HepG2 (cell line): ENCODE measurements around the gene IL1B. TPM values are rescaled to one million over a fixed set of nuclear protein-coding genes. Genes with fewer than 3 reads are reported as not detected.

ENCODE experiments used
- AFF4 ChIP-seq: sonication (generic); formaldehyde crosslinking; IDR thresholded peaks from 2 replicates; pipeline ENCODE4 v1.4.0; 2020; ENCODE audit warnings: missing genetic modification reagents
- AGO1 ChIP-seq: fragments of 200-400 bp; formaldehyde crosslinking; IDR thresholded peaks from 2 replicates; pipeline ENCODE4 v1.6.1; 2017; ENCODE audit warnings: mild to moderate bottlenecking, low read depth, low read length, moderate library complexity; ENCODE audit not compliant: poor library complexity, severe bottlenecking
- ARNT ChIP-seq: fragments of 450-650 bp; IDR thresholded peaks from 2 replicates; pipeline ENCODE4 v1.6.1; 2017
- ATF1 ChIP-seq: IDR thresholded peaks from 2 replicates; pipeline ENCODE4 v1.6.1; 2016; ENCODE audit warnings: mild to moderate bottlenecking, control low read depth
- ATF6 ChIP-seq: sonication (generic); formaldehyde crosslinking; conservative IDR thresholded peaks from 2 replicates; pipeline ENCODE4 v1.4.0; 2020; ENCODE audit warnings: missing genetic modification reagents
- BATF2 ChIP-seq: sonication (generic); formaldehyde crosslinking; IDR thresholded peaks from 2 replicates; pipeline ENCODE4 v1.8.0; 2022; ENCODE audit warnings: mild to moderate bottlenecking, missing genetic modification reagents, moderate library complexity
- EZH2 ChIP-seq: conservative IDR thresholded peaks from 2 replicates; pipeline ENCODE4 v1.6.1; 2012; ENCODE audit warnings: mild to moderate bottlenecking, low read depth, low read length, moderate library complexity
- HOXA5 ChIP-seq: sonication (generic); formaldehyde crosslinking; IDR thresholded peaks from 2 replicates; pipeline ENCODE4 v1.4.0; 2020; ENCODE audit warnings: missing genetic modification reagents
- JUNB ChIP-seq: sonication (generic); formaldehyde crosslinking; IDR thresholded peaks from 2 replicates; pipeline ENCODE4 v1.8.0; 2022; ENCODE audit warnings: missing genetic modification reagents, mild to moderate bottlenecking, borderline replicate concordance
- KLF11 ChIP-seq: IDR thresholded peaks from 2 replicates; pipeline ENCODE4 v1.6.1; 2016; ENCODE audit warnings: missing compliant biosample characterization
- MED1 ChIP-seq: sonication (generic); formaldehyde crosslinking; IDR thresholded peaks from 2 replicates; pipeline ENCODE4 v1.4.0; 2020; ENCODE audit warnings: missing genetic modification reagents
- PHF21A ChIP-seq: sonication (generic); formaldehyde crosslinking; IDR thresholded peaks from 2 replicates; pipeline ENCODE4 v1.5.0; 2020; ENCODE audit warnings: mild to moderate bottlenecking, missing genetic modification reagents
- TFAP4 ChIP-seq: sonication (generic); IDR thresholded peaks from 2 replicates; pipeline ENCODE4 v1.6.1; 2016; ENCODE audit warnings: low read depth, borderline replicate concordance
- XRCC5 ChIP-seq: fragments of 200-400 bp; formaldehyde crosslinking; optimal IDR thresholded peaks from 2 replicates; pipeline ENCODE3; 2017; ENCODE audit warnings: mild to moderate bottlenecking, low read length
- YEATS2 ChIP-seq: sonication (generic); formaldehyde crosslinking; IDR thresholded peaks from 2 replicates; pipeline ENCODE4 v1.4.0; 2020; ENCODE audit warnings: missing genetic modification reagents, borderline replicate concordance
- YEATS4 ChIP-seq: sonication (generic); formaldehyde crosslinking; IDR thresholded peaks from 2 replicates; pipeline ENCODE4 v1.4.0; 2020; ENCODE audit warnings: missing genetic modification reagents, borderline replicate concordance
- YY1 ChIP-seq: IDR thresholded peaks from 2 replicates; pipeline ENCODE4 v1.6.1; 2011; ENCODE audit warnings: low read length, low read depth, moderate library complexity, mild to moderate bottlenecking; ENCODE audit not compliant: insufficient read depth, insufficient replicate concordance
- ZNF264 ChIP-seq: sonication (generic); formaldehyde crosslinking; IDR thresholded peaks from 2 replicates; pipeline ENCODE4 v1.4.0; 2020; ENCODE audit warnings: missing genetic modification reagents
- ZNF441 ChIP-seq: sonication (generic); formaldehyde crosslinking; IDR thresholded peaks from 2 replicates; pipeline ENCODE4 v1.7.0; 2021; ENCODE audit warnings: missing genetic modification reagents, borderline replicate concordance
- ZNF605 ChIP-seq: sonication (generic); formaldehyde crosslinking; IDR thresholded peaks from 2 replicates; pipeline ENCODE4 v1.8.0; 2022; ENCODE audit warnings: mild to moderate bottlenecking, missing genetic modification reagents
- ZNF704 ChIP-seq: sonication (generic); formaldehyde crosslinking; IDR thresholded peaks from 2 replicates; pipeline ENCODE4 v1.8.1; 2023; ENCODE audit warnings: mild to moderate bottlenecking, inconsistent platforms, moderate library complexity, missing genetic modification reagents, borderline replicate concordance
- ZNF83 ChIP-seq: sonication (generic); formaldehyde crosslinking; IDR thresholded peaks from 2 replicates; pipeline ENCODE4 v1.4.0; 2020; ENCODE audit warnings: missing genetic modification reagents, mild to moderate bottlenecking, borderline replicate concordance
- polyA plus RNA-seq, 8 experiments: library from polyadenylated mRNA; depleted of rRNA in 3 of 8; stranded (reverse) in 7 of 8; unstranded in 1 of 8; fragments of >200 nt; fragmentation: Illumina TruSeq in 4 of 8; extraction: Trizol in 4 of 8; gene quantifications; 2 replicates each; pipeline versions ENCODE4 v1.2.1 to v1.2.3, GENCODE V29; 2011 to 2016; ENCODE audit warnings: low read depth in 4 of 8, missing spikeins in 1 of 8, mixed read lengths in 1 of 8; ENCODE audit not compliant: insufficient read depth in 1 of 8
- total RNA-seq, 5 experiments: library from RNA; depleted of rRNA; stranded (reverse); fragments of >200 nt; fragmentation: Illumina TruSeq; extraction: Trizol; gene quantifications; 2 replicates each; pipeline ENCODE4 v1.2.3, GENCODE V29; 2016; ENCODE audit warnings: low read depth in 1 of 5

The IL1B gene
- total and polyA plus RNA-seq, 2 of the 13 experiments (the other 11 are each of a cell fraction or from before 2014, with no cell fraction given), result 0.18 TPM; not detected in 1

- no peak for TF ChIP-seq AGO1
- TF ChIP-seq ARNT, result no peak
- peak; percentile 32; the same call in 1 of the 2 replicates for TF ChIP-seq MED1 (CRISPR knock-in tag)
- TF ChIP-seq ATF1, result no peak; the same call in 1 of the 2 replicates
- 0 out of 2 replicates have a peak, but pooled peaks have one; percentile 48 for TF ChIP-seq KLF11 (CRISPR knock-in tag)
- 0 out of 2 replicates have a peak, but pooled peaks have one; percentile 33 for TF ChIP-seq HOXA5 (CRISPR knock-in tag)
- no peak for TF ChIP-seq YEATS2 (CRISPR knock-in tag)
- no peak for TF ChIP-seq YEATS4 (CRISPR knock-in tag)
- TF ChIP-seq BATF2 (CRISPR knock-in tag), result no peak
- no peak for TF ChIP-seq TFAP4
- no peak for TF ChIP-seq EZH2
- no peak for TF ChIP-seq ZNF441
- TF ChIP-seq ZNF264 (CRISPR knock-in tag), result no peak
- TF ChIP-seq ZNF605 (CRISPR knock-in tag), result peak; percentile 40; the same call in 1 of the 2 replicates
- TF ChIP-seq ATF6 (CRISPR knock-in tag), result 0 out of 2 replicates have a peak, but pooled peaks have one; percentile 69
- TF ChIP-seq PHF21A, result no peak
- no peak for TF ChIP-seq YY1
- no peak for TF ChIP-seq ZNF704
- TF ChIP-seq JUNB (CRISPR knock-in tag), result no peak
- no peak for TF ChIP-seq ZNF83
- peak; percentile 43 for TF ChIP-seq XRCC5
- no peak for TF ChIP-seq AFF4 (CRISPR knock-in tag)
These were observed 48.4 kb upstream of the IL1B start (continued) for GRCh38 chr2:112884869-112885505.
